K562 (cell line): ENCODE results near the gene NFKBIA. TPM values are rescaled to one million over a fixed set of nuclear protein-coding genes. Genes with fewer than 3 reads are reported as not detected.
A peak's percentile ranks its signal among the peaks of the same experiment; 100 is the strongest.

Experiments
- BMI1 ChIP-seq: fragments of 150-350 bp; IDR thresholded peaks from 2 replicates; pipeline ENCODE4 v1.6.1; 2014; ENCODE audit warnings: low read length
- CAMTA2 ChIP-seq: fragments of 250-450 bp; sonication (Bioruptor Pico); conservative IDR thresholded peaks from 2 replicates; pipeline ENCODE4 v1.5.1; 2022
- CEBPB ChIP-seq: fragments of 450-650 bp; IDR thresholded peaks from 2 replicates; pipeline ENCODE4 v1.6.1; 2016; ENCODE audit warnings: missing genetic modification characterization, missing compliant biosample characterization
- CREB3L1 ChIP-seq: fragments of 450-650 bp; IDR thresholded peaks from 2 replicates; pipeline ENCODE4 v1.6.1; 2014; ENCODE audit warnings: low read depth, mild to moderate bottlenecking, moderate library complexity, borderline replicate concordance
- DPF2 ChIP-seq: fragments of 450-650 bp; IDR thresholded peaks from 2 replicates; pipeline ENCODE4 v1.6.1; 2016
- GTF3C2 ChIP-seq: IDR thresholded peaks from 3 replicates; pipeline ENCODE4 v1.6.1; 2011; ENCODE audit warnings: borderline replicate concordance, mild to moderate bottlenecking, moderate library complexity; ENCODE audit not compliant: insufficient read length; ENCODE audit errors: extremely low read depth
- HDAC8 ChIP-seq: fragments of 450-650 bp; IDR thresholded peaks from 2 replicates; pipeline ENCODE4 v1.6.1; 2016; ENCODE audit warnings: mild to moderate bottlenecking, missing genetic modification characterization, moderate library complexity, missing compliant biosample characterization
- JUNB ChIP-seq: fragments of 450-650 bp; formaldehyde crosslinking; conservative IDR thresholded peaks from 2 replicates; pipeline ENCODE4 v1.4.0; 2020; ENCODE audit warnings: mild to moderate bottlenecking
- MAFF ChIP-seq: IDR thresholded peaks from 2 replicates; pipeline ENCODE4 v1.6.1; 2012; ENCODE audit warnings: low read length, improper control_type of control experiment
- MAFG ChIP-seq: fragments of 450-650 bp; conservative IDR thresholded peaks from 2 replicates; pipeline ENCODE4 v1.6.1; 2016; ENCODE audit warnings: missing genetic modification characterization, missing compliant biosample characterization
- NFE2 ChIP-seq: IDR thresholded peaks from 2 replicates; pipeline ENCODE4 v1.6.1; 2014; ENCODE audit warnings: antibody characterized with exemption, low read depth
- NFE2L1 ChIP-seq: fragments of 450-650 bp; IDR thresholded peaks from 2 replicates; pipeline ENCODE4 v1.6.1; 2016; ENCODE audit warnings: missing genetic modification characterization, low read depth, mild to moderate bottlenecking, missing compliant biosample characterization, moderate library complexity, borderline replicate concordance
- SP2 ChIP-seq: IDR thresholded peaks from 2 replicates; pipeline ENCODE4 v1.6.1; 2011; ENCODE audit warnings: mild to moderate bottlenecking, low read depth, low read length, moderate library complexity; ENCODE audit not compliant: poor library complexity, severe bottlenecking; ENCODE audit errors: extremely low read depth
- TRIM24 ChIP-seq, 2 experiments: fragments of 450-650 bp; IDR thresholded peaks; 2 replicates each; pipeline ENCODE4 v1.6.1; 2016
- TRIM25 ChIP-seq: fragments of 450-650 bp; IDR thresholded peaks from 2 replicates; pipeline ENCODE4 v1.7.0; 2016; ENCODE audit warnings: borderline replicate concordance
- ZNF316 ChIP-seq: fragments of 450-650 bp; IDR thresholded peaks from 2 replicates; pipeline ENCODE4 v1.6.1; 2016
- ZNF408 ChIP-seq: fragments of 250-450 bp; sonication (Bioruptor Pico); IDR thresholded peaks from 2 replicates; pipeline ENCODE4 v1.4.0; 2020; ENCODE audit warnings: low read depth, mild to moderate bottlenecking, moderate library complexity
- polyA plus RNA-seq, 8 experiments: library from polyadenylated mRNA; depleted of rRNA in 4 of 8; stranded (reverse) in 5 of 8; unstranded in 3 of 8; fragments of >200 nt; fragmentation: Nextera tagmentation in 2 of 8; fragmentation: Illumina TruSeq in 1 of 8; extraction: Ambion mirVana in 2 of 8; extraction: Trizol in 1 of 8; gene quantifications; 2 replicates each; pipeline versions ENCODE4 v1.2.1 to v1.2.3, GENCODE V29; 2011 to 2014; ENCODE audit warnings: inconsistent platforms in 1 of 8, missing spikeins in 1 of 8
- total RNA-seq, 7 experiments: library from RNA; depleted of rRNA in 6 of 7; stranded (reverse); fragments of >200 nt in 6 of 7; fragmentation: Illumina TruSeq in 2 of 7; extraction: Trizol in 2 of 7; gene quantifications; 2 replicates each; pipeline versions ENCODE4 v1.2.1 to v1.2.3, GENCODE V29; 2011 to 2021; ENCODE audit warnings: low replicate concordance in 1 of 7
- TF ChIP-seq, protein P1 (sequence below): fragments of 250-450 bp; sonication (Bioruptor Pico); IDR thresholded peaks from 2 replicates; pipeline ENCODE4 v1.4.0; 2020

Gene NFKBIA
- total and polyA plus RNA-seq, 9 of the 15 experiments (the other 6 are each of a cell fraction or from before 2014, with no cell fraction given): 6.9 to 31.8 (median 18.2) TPM

GRCh38 chr14:35374263-35374712, 30.3 kb downstream of the NFKBIA start (continued):
- TF ChIP-seq TRIM25: no peak
- TF ChIP-seq, protein P1, sequence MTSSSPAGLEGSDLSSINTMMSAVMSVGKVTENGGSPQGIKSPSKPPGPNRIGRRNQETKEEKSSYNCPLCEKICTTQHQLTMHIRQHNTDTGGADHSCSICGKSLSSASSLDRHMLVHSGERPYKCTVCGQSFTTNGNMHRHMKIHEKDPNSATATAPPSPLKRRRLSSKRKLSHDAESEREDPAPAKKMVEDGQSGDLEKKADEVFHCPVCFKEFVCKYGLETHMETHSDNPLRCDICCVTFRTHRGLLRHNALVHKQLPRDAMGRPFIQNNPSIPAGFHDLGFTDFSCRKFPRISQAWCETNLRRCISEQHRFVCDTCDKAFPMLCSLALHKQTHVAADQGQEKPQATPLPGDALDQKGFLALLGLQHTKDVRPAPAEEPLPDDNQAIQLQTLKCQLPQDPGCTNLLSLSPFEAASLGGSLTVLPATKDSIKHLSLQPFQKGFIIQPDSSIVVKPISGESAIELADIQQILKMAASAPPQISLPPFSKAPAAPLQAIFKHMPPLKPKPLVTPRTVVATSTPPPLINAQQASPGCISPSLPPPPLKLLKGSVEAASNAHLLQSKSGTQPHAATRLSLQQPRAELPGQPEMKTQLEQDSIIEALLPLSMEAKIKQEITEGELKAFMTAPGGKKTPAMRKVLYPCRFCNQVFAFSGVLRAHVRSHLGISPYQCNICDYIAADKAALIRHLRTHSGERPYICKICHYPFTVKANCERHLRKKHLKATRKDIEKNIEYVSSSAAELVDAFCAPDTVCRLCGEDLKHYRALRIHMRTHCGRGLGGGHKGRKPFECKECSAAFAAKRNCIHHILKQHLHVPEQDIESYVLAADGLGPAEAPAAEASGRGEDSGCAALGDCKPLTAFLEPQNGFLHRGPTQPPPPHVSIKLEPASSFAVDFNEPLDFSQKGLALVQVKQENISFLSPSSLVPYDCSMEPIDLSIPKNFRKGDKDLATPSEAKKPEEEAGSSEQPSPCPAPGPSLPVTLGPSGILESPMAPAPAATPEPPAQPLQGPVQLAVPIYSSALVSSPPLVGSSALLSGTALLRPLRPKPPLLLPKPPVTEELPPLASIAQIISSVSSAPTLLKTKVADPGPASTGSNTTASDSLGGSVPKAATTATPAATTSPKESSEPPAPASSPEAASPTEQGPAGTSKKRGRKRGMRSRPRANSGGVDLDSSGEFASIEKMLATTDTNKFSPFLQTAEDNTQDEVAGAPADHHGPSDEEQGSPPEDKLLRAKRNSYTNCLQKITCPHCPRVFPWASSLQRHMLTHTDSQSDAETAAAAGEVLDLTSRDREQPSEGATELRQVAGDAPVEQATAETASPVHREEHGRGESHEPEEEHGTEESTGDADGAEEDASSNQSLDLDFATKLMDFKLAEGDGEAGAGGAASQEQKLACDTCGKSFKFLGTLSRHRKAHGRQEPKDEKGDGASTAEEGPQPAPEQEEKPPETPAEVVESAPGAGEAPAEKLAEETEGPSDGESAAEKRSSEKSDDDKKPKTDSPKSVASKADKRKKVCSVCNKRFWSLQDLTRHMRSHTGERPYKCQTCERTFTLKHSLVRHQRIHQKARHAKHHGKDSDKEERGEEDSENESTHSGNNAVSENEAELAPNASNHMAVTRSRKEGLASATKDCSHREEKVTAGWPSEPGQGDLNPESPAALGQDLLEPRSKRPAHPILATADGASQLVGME (CRISPR knock-in tag): no peak
- TF ChIP-seq NFE2L1 (tag): peak; percentile 43; the same call in 1 of the 2 replicates
- TF ChIP-seq CREB3L1: no peak
- no peak for TF ChIP-seq GTF3C2
- TF ChIP-seq MAFG (tag): peak; percentile 83
- TF ChIP-seq MAFF: peak; percentile 78
- TF ChIP-seq ZNF408 (CRISPR knock-in tag): no peak
- TF ChIP-seq BMI1: no peak
- peak; percentile 81 for TF ChIP-seq ZNF316
- TF ChIP-seq NFE2: peak; percentile 84
- no peak for TF ChIP-seq SP2
- TF ChIP-seq CEBPB (tag): peak; percentile 87
- TF ChIP-seq HDAC8 (tag): no peak
- TF ChIP-seq DPF2: 0 out of 2 replicates have a peak, but pooled peaks have one; percentile 24
- no peak for TF ChIP-seq CAMTA2 (CRISPR knock-in tag)
- TF ChIP-seq TRIM24 (IDR thresholded peaks at IDR 0.05): 0 out of 4 replicates have a peak, but pooled peaks of 1 of the 2 experiments have one; percentile 22
- no peak for TF ChIP-seq JUNB
